ENCODE results near the gene TTLL1.

The TTLL1 gene

DNA sequence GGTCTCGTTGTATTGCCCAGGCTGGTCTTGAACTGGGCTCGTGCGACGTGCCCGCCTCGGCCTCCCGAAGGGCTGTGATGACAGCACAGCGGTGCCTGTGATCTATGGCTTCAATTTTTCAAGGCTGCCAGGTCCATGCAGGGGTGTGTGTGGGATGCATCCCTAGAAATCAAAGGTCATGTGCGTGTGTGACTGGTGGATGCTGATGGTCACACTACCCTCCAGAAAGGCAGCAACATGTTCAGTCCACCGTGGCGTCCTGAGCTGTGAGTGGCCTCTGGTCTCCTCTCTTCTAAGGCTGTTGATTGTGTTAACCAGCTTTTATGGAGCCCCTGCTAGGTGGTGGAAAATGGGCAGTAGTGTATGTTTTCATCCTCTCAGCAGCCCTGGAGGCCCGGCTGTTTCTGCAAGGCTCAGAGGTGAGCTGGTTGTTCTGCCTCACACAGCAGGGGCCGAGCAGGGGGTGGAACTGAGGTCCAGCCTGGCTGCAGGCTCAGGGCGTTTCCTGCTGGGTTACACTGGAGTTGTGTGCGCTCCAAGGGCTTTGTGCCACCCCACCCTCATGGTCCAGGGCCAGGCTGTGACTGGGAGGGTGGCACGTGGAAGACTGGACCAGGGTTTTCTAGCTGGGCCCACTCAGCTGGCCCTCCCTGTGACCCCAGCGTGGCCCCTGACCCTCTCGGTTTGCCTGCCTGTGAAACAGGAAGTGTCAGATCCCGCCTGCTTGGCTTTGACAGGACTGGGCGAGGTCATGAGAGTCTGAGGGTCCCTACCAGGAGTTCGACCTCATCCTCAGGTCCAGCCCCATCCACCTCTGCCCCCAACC lies 29.0 kb upstream of the TTLL1 start:
- Histone ChIP-seq H3K4me1 (no peaks in the 10 kb centered on the region), H3K36me3 (ENCODE audit: control insufficient read depth, insufficient read depth, low read length) (no peaks in the 10 kb centered on the region), H3K4me2 (ENCODE audit: low read length) (no peak overlapping the region), H2AFZ (no peak overlapping the region), H3K27me3 (ENCODE audit: control insufficient read depth, insufficient read depth, low read length) (no peaks in the 10 kb centered on the region), H3K4me3 (ENCODE audit: low read depth, low read length) (no peak overlapping the region), H3K27ac (no peak overlapping the region), H3K9me3 (ENCODE audit: control insufficient read depth, low read length) (no peaks in the 10 kb centered on the region), H3K9ac (no peak overlapping the region), H3K79me2 (no peaks in the 10 kb centered on the region)
- no peak for TF ChIP-seq CTCF (IDR thresholded peaks at IDR 0.05)

- Histone ChIP-seq H3K4me1 (no peaks in the 10 kb centered on the region), H3K9ac (no peak overlapping the region), H3K27ac (no peak overlapping the region), H3K9me3 (ENCODE audit: control insufficient read depth, low read length) (no peaks in the 10 kb centered on the region), H3K4me2 (ENCODE audit: low read length) (no peak overlapping the region), H2AFZ (no peak overlapping the region), H3K27me3 (ENCODE audit: control insufficient read depth, insufficient read depth, low read length) (no peaks in the 10 kb centered on the region), H3K79me2 (no peaks in the 10 kb centered on the region), H3K4me3 (ENCODE audit: low read depth, low read length) (no peak overlapping the region), H3K36me3 (ENCODE audit: control insufficient read depth, insufficient read depth, low read length) (no peaks in the 10 kb centered on the region)
- TF ChIP-seq CTCF (IDR thresholded peaks at IDR 0.05) = no peak
Observed at GRCh38 chr22:43116932-43117331, 27.7 kb upstream of the TTLL1 start.

GRCh38 chr22:43114958-43115357 lies 25.8 kb upstream of the TTLL1 start:
- Histone ChIP-seq H3K36me3 (ENCODE audit: control insufficient read depth, insufficient read depth, low read length) (no peaks in the 10 kb centered on the region), H3K79me2 (no peaks in the 10 kb centered on the region), H3K4me1 (no peaks in the 10 kb centered on the region), H3K27me3 (ENCODE audit: control insufficient read depth, insufficient read depth, low read length) (no peaks in the 10 kb centered on the region), H3K4me3 (ENCODE audit: low read depth, low read length) (no peak overlapping the region), H2AFZ (no peak overlapping the region), H3K4me2 (ENCODE audit: low read length) (no peak overlapping the region), H3K9ac (no peak overlapping the region), H3K9me3 (ENCODE audit: control insufficient read depth, low read length) (no peaks in the 10 kb centered on the region), H3K27ac (no peak overlapping the region)
- TF ChIP-seq CTCF (IDR thresholded peaks at IDR 0.05) = no peak

GRCh38 chr22:43113526-43114251 lies 24.5 kb upstream of the TTLL1 start:
- Histone ChIP-seq H3K9ac (no peak overlapping the region), H3K27ac (no peak overlapping the region), H3K9me3 (ENCODE audit: control insufficient read depth, low read length) (no peaks in the 10 kb centered on the region), H3K4me3 (ENCODE audit: low read depth, low read length) (no peak overlapping the region), H2AFZ (no peak overlapping the region), H3K4me2 (ENCODE audit: low read length) (no peak overlapping the region), H3K79me2 (no peaks in the 10 kb centered on the region), H3K4me1 (no peaks in the 10 kb centered on the region), H3K27me3 (ENCODE audit: control insufficient read depth, insufficient read depth, low read length) (no peaks in the 10 kb centered on the region), H3K36me3 (ENCODE audit: control insufficient read depth, insufficient read depth, low read length) (no peaks in the 10 kb centered on the region)
- TF ChIP-seq CTCF (IDR thresholded peaks at IDR 0.05) = no peak
